ENCODE results near the gene BBC3.

BBC3 gene

DNA sequence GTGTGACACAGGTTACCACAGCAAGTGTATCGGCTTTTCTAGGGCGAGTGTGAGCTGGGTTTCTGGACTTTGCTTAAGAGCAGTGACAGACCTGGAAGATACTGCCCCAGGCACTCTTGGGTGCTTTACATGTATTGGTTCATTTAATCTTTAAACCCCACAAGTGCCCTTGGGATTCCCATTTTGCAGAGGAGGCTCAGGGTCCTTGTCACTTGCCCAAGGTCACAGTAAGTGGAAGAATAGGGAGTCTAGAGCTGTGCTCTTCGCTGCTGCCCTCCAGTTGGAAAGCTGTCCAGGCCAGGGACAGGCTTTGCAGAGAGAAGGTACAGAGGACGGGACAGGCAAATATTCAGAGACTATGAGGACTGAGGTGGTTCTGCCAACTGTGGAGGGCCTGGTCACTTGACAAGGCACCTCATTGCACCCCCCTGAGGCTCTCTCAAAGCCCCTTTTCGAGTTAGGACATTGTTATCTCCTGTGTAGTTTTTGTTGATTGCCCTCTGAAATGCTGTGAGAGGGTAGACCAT lies 42.4 kb downstream of the BBC3 start:
- DNase-seq (ENCODE audit: low read depth), result no peak

DNA sequence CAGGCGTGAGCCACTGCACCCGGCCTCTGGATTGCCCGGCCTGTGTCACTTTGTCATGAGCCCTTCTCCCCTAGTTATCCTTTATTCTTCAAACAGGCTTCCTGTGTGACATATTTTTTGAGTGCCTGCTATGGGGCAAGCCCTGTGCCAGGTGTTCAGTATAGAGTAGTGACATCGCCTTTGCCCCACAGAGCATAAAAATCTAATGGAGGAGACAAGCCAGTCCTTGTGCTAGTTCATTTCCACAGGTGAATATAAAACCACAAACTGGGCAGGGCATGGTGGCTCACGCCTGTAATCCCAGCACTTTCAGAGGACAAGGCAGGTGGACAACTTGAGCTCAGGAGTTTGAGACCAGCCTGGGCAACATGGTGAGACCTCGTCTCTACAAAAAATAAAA lies 43.2 kb downstream of the BBC3 start:
- no peak for DNase-seq (ENCODE audit: low read depth)

DNA sequence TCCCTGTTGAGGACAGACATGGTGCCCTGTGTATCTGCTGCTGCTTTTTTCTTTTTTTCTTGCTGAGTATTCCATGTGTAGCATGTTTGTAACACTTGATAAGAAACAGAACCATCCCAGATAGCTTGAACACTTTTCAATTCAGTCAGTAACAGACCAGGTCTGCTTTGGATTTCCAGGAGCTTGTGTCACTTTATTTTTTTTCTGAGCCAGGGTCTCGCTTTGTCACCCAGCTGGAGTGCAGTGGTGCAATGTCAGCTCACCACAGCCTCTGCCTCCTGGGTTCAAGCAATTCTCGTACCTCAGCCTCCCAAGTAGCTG lies 43.7 kb downstream of the BBC3 start:
- no peak for DNase-seq (ENCODE audit: low read depth)

DNA sequence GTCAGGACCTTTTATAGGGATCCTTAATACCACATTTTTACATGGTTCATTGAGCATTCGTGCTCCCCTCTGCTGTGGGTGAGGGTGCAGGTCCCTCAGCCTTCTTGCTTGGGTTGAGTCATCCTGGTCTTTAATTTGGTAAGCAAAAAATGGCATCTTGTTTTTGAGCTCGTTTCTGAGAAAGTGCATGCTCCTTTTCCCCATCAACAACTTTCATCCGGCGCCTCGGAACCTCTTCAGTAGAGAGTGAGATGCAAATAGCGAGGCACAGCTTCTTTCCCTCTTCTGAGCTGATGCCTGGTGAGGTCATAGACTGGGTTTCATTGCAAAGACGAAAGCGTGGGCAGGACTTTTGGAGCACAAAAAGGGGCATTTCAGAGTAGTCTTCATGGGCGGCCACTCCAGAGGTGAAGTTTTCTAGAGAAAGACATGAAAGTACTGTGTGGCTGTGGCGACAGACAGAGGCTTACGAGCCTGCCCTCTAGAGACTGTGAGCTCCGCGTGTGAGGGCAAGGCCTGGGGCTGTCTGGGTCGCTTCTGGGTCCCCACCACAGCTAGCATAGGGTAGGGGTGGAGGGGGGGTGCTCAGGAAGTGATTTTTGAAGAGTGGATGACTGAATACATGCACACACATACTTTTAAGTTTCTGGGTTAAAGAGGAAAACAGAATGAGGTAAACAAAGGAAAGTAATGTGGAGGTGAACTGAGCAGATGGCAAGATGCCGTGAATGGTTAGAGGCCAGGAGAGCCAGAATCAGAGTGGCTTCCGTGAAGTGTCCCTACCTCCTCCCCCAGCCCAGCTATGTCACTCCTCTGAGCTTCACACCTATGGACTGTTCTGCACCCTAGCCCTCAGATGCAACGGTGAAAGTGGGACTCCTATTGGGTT lies 44.3 kb downstream of the BBC3 start:
- peak; percentile 29 for DNase-seq (ENCODE audit: low read depth)

DNA sequence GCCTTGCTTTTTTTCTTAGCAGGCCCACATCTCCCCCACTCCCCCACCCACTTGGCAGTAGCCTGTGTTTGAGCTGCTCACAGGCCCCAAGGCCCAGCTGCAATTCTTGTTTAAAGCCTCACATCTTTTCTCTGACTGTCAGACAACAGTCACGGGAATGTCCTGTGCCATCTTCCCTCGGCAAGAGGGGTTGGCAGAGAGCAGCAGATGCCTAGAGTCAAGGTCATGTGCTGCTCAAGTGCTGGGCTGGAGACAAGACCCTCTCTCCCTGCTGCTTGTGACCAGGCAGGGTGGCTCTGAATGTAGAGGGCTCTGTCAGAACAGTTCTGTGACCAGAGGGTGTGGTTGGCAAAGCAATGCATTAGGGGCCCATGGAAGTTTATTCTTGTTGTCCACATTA lies 47.4 kb downstream of the BBC3 start:
- no peak for DNase-seq (ENCODE audit: low read depth)

DNA sequence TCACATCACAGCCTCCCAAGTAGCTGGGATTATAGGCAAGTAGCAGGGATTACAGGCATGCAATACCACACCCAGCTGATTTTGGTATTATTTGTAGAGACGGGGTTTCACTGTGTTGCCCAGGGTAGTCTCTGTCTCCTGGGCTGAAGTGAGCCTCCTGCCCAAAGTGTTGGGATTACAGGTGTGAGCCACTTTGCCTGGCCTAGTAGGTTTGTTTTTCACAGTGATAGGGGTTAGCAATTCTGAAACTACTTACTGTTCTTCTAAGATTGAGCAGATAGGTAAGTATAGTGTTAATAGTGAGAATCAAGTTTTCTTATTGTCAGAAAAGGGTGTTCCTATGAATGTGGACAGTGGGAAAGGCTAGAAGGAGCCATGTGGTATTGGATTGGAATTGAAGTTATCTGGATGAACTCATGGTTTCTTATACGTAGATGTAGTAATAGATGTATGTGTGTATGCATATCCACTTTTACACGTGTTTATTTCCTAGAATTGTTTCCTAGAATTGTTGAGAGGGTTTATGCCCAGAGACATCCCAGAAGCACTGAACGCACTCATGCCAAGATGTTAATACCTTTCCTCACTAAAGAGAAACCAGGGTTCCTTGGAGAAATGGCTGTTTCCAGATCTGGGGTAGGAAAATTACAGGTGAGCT lies 51.2 kb downstream of the BBC3 start:
- DNase-seq (ENCODE audit: low read depth), result no peak

DNA sequence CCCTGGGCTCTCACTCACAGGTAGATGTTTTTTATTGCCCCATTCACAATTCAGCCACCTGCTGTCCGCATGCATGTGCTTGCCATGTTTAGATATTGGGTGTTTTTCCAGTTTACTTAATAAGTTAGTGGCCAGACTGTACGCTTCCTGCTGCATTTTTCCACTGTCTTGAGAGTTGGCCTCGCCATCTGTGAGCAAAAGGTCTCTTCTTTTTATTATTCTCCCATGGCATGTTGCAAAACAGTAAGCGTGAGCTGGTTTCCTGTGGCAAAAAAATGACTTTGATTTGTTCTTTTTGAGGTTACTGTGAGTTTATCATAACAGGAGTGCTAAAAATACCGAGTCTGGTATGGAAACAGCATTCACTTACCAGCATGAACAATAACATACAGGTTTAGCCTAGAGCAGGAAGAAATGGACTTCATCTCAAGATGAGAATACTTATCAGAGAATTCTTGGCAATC lies 54.3 kb downstream of the BBC3 start:
- no peak for DNase-seq (ENCODE audit: low read depth)

DNA sequence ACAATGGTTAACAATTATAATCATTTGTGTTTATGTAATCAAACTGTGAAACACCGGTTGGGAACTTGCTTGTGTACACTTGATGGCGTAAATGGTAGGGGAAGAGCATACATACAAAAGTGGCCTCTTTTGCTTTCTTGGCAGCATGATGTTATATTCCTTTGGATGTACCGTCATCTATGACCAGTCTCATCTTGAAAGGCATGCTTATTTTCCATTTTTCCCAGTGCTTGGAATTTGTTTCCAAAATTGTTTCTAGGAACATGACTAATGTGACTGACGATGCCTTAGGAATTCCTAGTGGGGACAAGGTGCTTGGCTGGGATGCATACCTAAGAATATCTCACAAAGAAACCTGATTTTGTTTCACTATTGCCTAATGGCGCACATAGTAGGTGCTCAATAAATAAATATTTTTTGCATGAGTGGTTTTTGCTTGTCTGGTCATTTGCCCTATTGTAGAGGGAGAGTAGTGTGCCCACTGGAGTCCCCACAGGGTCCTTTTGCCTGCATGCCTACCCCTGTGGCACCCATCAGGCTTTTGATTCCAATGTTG lies 54.9 kb downstream of the BBC3 start:
- DNase-seq (ENCODE audit: low read depth), result no peak

DNA sequence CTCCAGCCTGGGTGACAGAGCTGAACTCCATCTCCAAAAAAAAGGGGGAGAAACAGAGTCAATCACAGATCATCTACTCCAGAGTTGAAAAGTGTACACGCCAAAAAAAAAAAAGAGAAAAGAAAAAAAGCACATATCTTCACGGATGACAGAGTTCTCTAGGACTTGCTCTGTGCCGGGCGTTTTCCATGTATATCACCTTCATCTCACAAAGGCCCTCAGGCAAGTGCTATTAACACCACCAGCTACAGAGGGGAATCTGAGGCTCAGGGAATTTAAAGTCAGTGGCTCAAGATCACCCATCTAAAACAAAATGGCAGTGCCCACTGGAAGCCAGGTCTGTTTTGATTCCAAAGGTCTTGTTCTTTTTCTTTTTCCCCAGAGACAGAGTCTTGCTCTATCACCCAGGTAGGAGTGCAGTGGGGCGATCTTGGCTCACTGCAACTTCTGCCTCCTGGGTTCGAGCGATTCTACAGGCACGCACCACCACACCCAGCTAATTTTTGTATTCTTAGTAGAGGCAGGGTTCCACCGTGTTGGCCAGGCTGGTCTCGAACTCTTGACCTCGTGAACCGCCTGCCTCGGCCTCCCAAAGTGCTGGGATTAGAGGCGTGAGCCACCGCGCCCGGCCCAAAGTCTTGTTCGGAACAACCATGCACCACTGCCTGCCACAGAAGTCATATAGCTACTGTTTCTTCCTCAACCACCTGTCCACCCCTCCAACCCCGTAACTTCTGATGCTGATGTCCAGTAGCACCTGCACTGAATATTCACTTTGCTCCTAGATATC lies 58.1 kb downstream of the BBC3 start:
- DNase-seq (ENCODE audit: low read depth), result no peak

Measured in stimulated activated CD8-positive, alpha-beta memory T cell treated with anti-CD3 and anti-CD28 coated beads, Interleukin-15, amount 100 ng/mL, for 24 hours (primary cell).